GM12878 (cell line): ENCODE results near the gene TM4SF1. TPM values are rescaled to one million over a fixed set of nuclear protein-coding genes. Genes with fewer than 3 reads are reported as not detected.

ENCODE experiments used
- ATAC-seq: fragments of 200-7000 bp; cut with Tn5 transposase; 3 replicates; pipeline ENCODE4 v1.9.1; 2020; ENCODE audit warnings: mild to moderate bottlenecking, moderate library complexity
- BruUV-seq: library from RNA; stranded (reverse); fragments of 400-500 nt; replicated peaks from 2 replicates; lab custom pipeline; 2021; lab: Mats Ljungman, UMichigan
- CTCF ChIA-PET: fragments of 300-600 bp; sonication (Branson Sonifier 250); formaldehyde crosslinking; extraction: SDS; loops from one replicate; lab custom pipeline; 2021; ENCODE audit warnings: inconsistent platforms; lab: Yijun Ruan, JAX
- POLR2A ChIA-PET: fragments of 350-600 bp; formaldehyde crosslinking; extraction: SDS; loops from one replicate; lab custom pipeline; 2021; ENCODE audit warnings: inconsistent platforms; lab: Charles Lee
- RAD21 ChIA-PET: fragments of 300-600 bp; sonication (Branson Sonifier 250); formaldehyde crosslinking; loops from one replicate; lab custom pipeline; 2023; ENCODE audit warnings: antibody characterized with exemption; ENCODE audit not compliant: unreplicated experiment; lab: Charles Lee
- SMC1A ChIA-PET: fragments of 300-600 bp; sonication (Branson Sonifier 250); formaldehyde crosslinking; loops from one replicate; lab custom pipeline; 2023; ENCODE audit not compliant: unreplicated experiment, uncharacterized antibody; lab: Charles Lee
- DNase-seq: peaks from one replicate; pipeline ENCODE4 v3.0.0-alpha.2; 2011; ENCODE audit warnings: low read depth, low spot score
- FAIRE-seq: peaks from 3 replicates; lab custom pipeline; 2011; peaks lifted over from hg19 to GRCh38; lab: Jason Lieb, UNC
- H2AFZ ChIP-seq: 2 replicates; pipeline ENCODE4 v1.6.0; 2011; ENCODE audit warnings: low read depth, low read length, control low read depth; ENCODE audit not compliant: control insufficient read depth
- H3K27ac ChIP-seq: 2 replicates; pipeline ENCODE4 v1.5.1; 2011; ENCODE audit warnings: control low read depth; ENCODE audit not compliant: control insufficient read depth, insufficient read depth
- H3K27me3 ChIP-seq, 2 experiments: replicated peaks in 1 of 2; 2 replicates each; pipeline versions ENCODE4 v1.6.0 to v1.6.1; 2011; ENCODE audit warnings: low read length in 1 of 2; ENCODE audit not compliant: control insufficient read depth in 2 of 2, insufficient read depth in 2 of 2
- H3K36me3 ChIP-seq, 2 experiments: 2 replicates each; pipeline ENCODE4 v1.5.1; 2011; ENCODE audit warnings: low read length in 1 of 2; ENCODE audit not compliant: control insufficient read depth in 2 of 2, insufficient read depth in 2 of 2
- H3K4me1 ChIP-seq: 2 replicates; pipeline ENCODE4 v1.6.1; 2011; ENCODE audit warnings: mild to moderate bottlenecking, low read length, moderate library complexity, mixed read lengths; ENCODE audit not compliant: control insufficient read depth, insufficient read depth
- H3K4me2 ChIP-seq: 2 replicates; pipeline ENCODE4 v1.6.0; 2011; ENCODE audit warnings: control low read depth; ENCODE audit not compliant: control insufficient read depth, insufficient read depth
- H3K4me3 ChIP-seq: fragments of 200-600 bp; sonication (generic); 2 replicates; pipeline ENCODE4 v1.5.1; 2016
- H3K79me2 ChIP-seq: 2 replicates; pipeline ENCODE4 v1.6.0; 2011; ENCODE audit warnings: low read length; ENCODE audit not compliant: control insufficient read depth, insufficient read depth
- H3K9ac ChIP-seq: 2 replicates; pipeline ENCODE4 v1.8.0; 2011; ENCODE audit warnings: low read length, control low read depth, mixed read lengths; ENCODE audit not compliant: control insufficient read depth, insufficient read depth
- H3K9me3 ChIP-seq: replicated peaks from 3 replicates; pipeline ENCODE4 v1.5.1; 2011; ENCODE audit warnings: mild to moderate bottlenecking, low read length; ENCODE audit not compliant: control insufficient read depth, insufficient read depth
- H4K20me1 ChIP-seq: 2 replicates; pipeline ENCODE4 v1.6.0; 2011; ENCODE audit not compliant: control insufficient read depth, insufficient read depth
- CHD1 ChIP-seq: IDR thresholded peaks from 2 replicates; pipeline ENCODE4 v1.6.1; 2012; ENCODE audit warnings: low read depth, low read length, improper control_type of control experiment
- CHD2 ChIP-seq: IDR thresholded peaks from 2 replicates; pipeline ENCODE4 v1.6.1; 2011; ENCODE audit warnings: low read depth, low read length, improper control_type of control experiment, borderline replicate concordance
- CHD4 ChIP-seq: fragments of 200-600 bp; sonication (generic); IDR thresholded peaks from 2 replicates; pipeline ENCODE4 v1.6.1; 2016; ENCODE audit warnings: mild to moderate bottlenecking
- EP300 ChIP-seq, 2 experiments: fragments of 150-350 bp in 1 of 2; IDR thresholded peaks; 2 replicates each; pipeline ENCODE4 v1.6.1; 2011 to 2012; ENCODE audit warnings: low read depth in 2 of 2, low read length in 2 of 2, borderline replicate concordance in 1 of 2, improper control_type of control experiment in 1 of 2, inconsistent platforms in 1 of 2; ENCODE audit not compliant: control insufficient read depth in 1 of 2
- FOS ChIP-seq: IDR thresholded peaks from 3 replicates; pipeline ENCODE4 v1.6.1; 2011; ENCODE audit warnings: borderline replicate concordance; ENCODE audit not compliant: insufficient read length; ENCODE audit errors: extremely low read depth
- IKZF1 ChIP-seq: fragments of 450-650 bp; conservative IDR thresholded peaks from 2 replicates; pipeline ENCODE4 v1.6.1; 2017; ENCODE audit warnings: antibody characterized with exemption, mild to moderate bottlenecking
- IRF3 ChIP-seq: fragments of 450-650 bp; IDR thresholded peaks from 2 replicates; pipeline ENCODE4 v1.6.1; 2014; ENCODE audit warnings: mild to moderate bottlenecking
- JUNB ChIP-seq: IDR thresholded peaks from 2 replicates; pipeline ENCODE4 v1.6.1; 2016; ENCODE audit warnings: antibody characterized with exemption, mild to moderate bottlenecking
- KDM1A ChIP-seq: fragments of 200-600 bp; sonication (generic); IDR thresholded peaks from 2 replicates; pipeline ENCODE4 v1.6.1; 2016; ENCODE audit warnings: borderline replicate concordance
- NFXL1 ChIP-seq: fragments of 450-650 bp; IDR thresholded peaks from 2 replicates; pipeline ENCODE4 v1.6.1; 2017; ENCODE audit warnings: antibody characterized with exemption, mild to moderate bottlenecking, borderline replicate concordance
- POLR2A ChIP-seq: IDR thresholded peaks from 2 replicates; pipeline ENCODE4 v1.6.1; 2011; ENCODE audit warnings: low read depth, mild to moderate bottlenecking, low read length
- RCOR1 ChIP-seq: conservative IDR thresholded peaks from 2 replicates; pipeline ENCODE4 v1.6.1; 2012; ENCODE audit warnings: low read depth, low read length, improper control_type of control experiment
- REST ChIP-seq: IDR thresholded peaks from 2 replicates; pipeline ENCODE4 v1.6.1; 2012; ENCODE audit warnings: mild to moderate bottlenecking, low read depth, low read length
- RFX5 ChIP-seq: IDR thresholded peaks from 2 replicates; pipeline ENCODE4 v1.6.1; 2011; ENCODE audit warnings: low read depth, low read length, improper control_type of control experiment
- TCF12 ChIP-seq: IDR thresholded peaks from 2 replicates; pipeline ENCODE4 v1.6.1; 2011; ENCODE audit warnings: low read depth, mild to moderate bottlenecking, low read length
- YY1 ChIP-seq: IDR thresholded peaks from 2 replicates; pipeline ENCODE4 v1.6.1; 2011; ENCODE audit warnings: low read depth, mild to moderate bottlenecking, low read length
- WGBS: methylation state at CpG from one replicate; pipeline ENCODE4 v1.1.6; 2016; ENCODE audit warnings: low lambda C conversion rate; ENCODE audit not compliant: insufficient replicate concordance, insufficient coverage; ENCODE audit errors: missing lambda C conversion rate; 5-methylcytosine and 5-hydroxymethylcytosine counted together
- in situ Hi-C: fragments of 300-500 bp; cut with MboI; formaldehyde crosslinking; loops from 9 replicates; pipeline ENCODE4 v1.14.3; 2018; ENCODE audit warnings: mixed read lengths
- intact Hi-C: fragments of 100-400 bp; cut with micrococcal nuclease; formaldehyde crosslinking; loops from one replicate; pipeline ENCODE4 v1.14.2; 2022; ENCODE audit not compliant: unreplicated experiment
- polyA plus RNA-seq, 11 experiments: library from polyadenylated mRNA; depleted of rRNA in 4 of 11; unstranded in 6 of 11; stranded (reverse) in 5 of 11; fragments of >200 nt; fragmentation: Nextera tagmentation in 4 of 11; fragmentation: Illumina TruSeq in 1 of 11; extraction: Ambion mirVana in 4 of 11; extraction: Trizol in 1 of 11; gene quantifications; 1 replicate in 1 of 11; 2 replicates in 10 of 11; pipeline versions ENCODE4 v1.2.1 to v1.2.3, GENCODE V29; 2011 to 2016; ENCODE audit warnings: inconsistent platforms in 2 of 11, missing spikeins in 2 of 11, low read depth in 1 of 11
- total RNA-seq, 4 experiments: library from RNA; depleted of rRNA in 3 of 4; stranded (reverse); fragments of >200 nt in 3 of 4; fragmentation: Illumina TruSeq in 1 of 4; extraction: Trizol in 1 of 4; gene quantifications; 2 replicates each; pipeline versions ENCODE4 v1.2.1 to v1.2.3, GENCODE V29; 2013 to 2021
- TF ChIP-seq, protein P1 (sequence below): fragments of 450-650 bp; IDR thresholded peaks from 2 replicates; pipeline ENCODE4 v1.6.1; 2017; ENCODE audit warnings: mild to moderate bottlenecking

The TM4SF1 gene
- total and polyA plus RNA-seq, 10 of the 15 experiments (the other 5 are each of a cell fraction or from before 2014, with no cell fraction given), result 0.05 to 1.2 TPM; not detected in 8

DNA sequence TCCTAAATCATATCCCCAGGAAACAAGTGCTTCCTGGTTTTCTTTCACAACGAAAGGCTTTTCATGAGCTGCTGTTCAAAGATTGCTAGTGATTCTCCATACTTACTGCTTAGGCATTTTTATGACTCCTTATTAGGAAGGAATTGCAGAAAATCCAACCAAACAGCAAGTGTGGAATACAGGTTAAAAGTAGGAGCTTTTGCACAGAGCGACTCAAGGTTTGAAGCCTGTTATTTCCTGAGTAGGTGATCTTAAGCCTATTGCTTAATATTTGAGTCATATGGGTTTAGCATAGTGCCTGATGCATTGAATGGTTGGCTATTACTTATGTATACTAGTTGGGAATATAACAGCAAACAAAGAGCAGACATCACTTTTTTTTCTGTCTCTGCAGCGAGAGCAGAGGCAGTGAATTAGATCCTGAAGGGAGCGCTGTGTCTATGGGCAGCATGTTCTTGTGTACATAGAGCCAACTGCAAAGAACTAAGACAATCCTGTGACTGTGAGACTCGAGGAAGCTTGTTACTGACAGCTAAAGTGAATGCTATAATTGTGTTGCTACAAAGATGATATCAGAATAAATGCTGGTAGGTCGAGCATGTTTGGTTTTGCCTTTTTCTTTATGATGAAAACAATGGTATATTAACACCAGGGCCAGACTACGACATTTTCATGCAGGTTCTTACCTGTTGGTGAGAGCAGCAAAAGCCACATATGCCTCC lies 6.3 kb downstream of the TM4SF1 start:
- 30% methylated on average over 7 of the region's 7 CpGs for WGBS
- no peaks in the 10 kb centered on the region for H4K20me1 ChIP-seq
- no peaks in the 10 kb centered on the region for H3K4me1 ChIP-seq
- RAD21 ChIA-PET, result no interaction called here
- H2AFZ ChIP-seq, result no peak overlapping the region
- no peaks in the 10 kb centered on the region for H3K36me3 ChIP-seq
- FAIRE-seq (no peak), DNase-seq (no peak), ATAC-seq (no peak)
- H3K4me3 ChIP-seq, result no peak overlapping the region
- BruUV-seq, result no TSS peak
- SMC1A ChIA-PET, result no interaction called here
- H3K27me3 ChIP-seq, result no peaks in the 10 kb centered on the region; a peak in 1 of 4 replicates
- no peak overlapping the region for H3K9ac ChIP-seq
- CTCF ChIA-PET, result interaction anchor here (1.0 kb wide), 1 partner anchor 105 kb away, joined by 3 read pairs; no protein-coding TSS in a partner anchor
- no peak overlapping the region for H3K4me2 ChIP-seq
- no peaks in the 10 kb centered on the region for H3K79me2 ChIP-seq
- TF ChIP-seq CHD4, result no peak
- no peak for TF ChIP-seq KDM1A
- TF ChIP-seq YY1, result no peak
- no peak for TF ChIP-seq NFXL1
- no peak for TF ChIP-seq IKZF1
- no peak for TF ChIP-seq EP300 (IDR thresholded peaks at IDR 0.05; ENCODE audit: borderline replicate concordance in 1 of 2, control insufficient read depth in 1 of 2, low read depth in 2 of 2, low read length in 2 of 2)
- TF ChIP-seq POLR2A, result no peak
- no peak for TF ChIP-seq RCOR1
- TF ChIP-seq, protein P1, sequence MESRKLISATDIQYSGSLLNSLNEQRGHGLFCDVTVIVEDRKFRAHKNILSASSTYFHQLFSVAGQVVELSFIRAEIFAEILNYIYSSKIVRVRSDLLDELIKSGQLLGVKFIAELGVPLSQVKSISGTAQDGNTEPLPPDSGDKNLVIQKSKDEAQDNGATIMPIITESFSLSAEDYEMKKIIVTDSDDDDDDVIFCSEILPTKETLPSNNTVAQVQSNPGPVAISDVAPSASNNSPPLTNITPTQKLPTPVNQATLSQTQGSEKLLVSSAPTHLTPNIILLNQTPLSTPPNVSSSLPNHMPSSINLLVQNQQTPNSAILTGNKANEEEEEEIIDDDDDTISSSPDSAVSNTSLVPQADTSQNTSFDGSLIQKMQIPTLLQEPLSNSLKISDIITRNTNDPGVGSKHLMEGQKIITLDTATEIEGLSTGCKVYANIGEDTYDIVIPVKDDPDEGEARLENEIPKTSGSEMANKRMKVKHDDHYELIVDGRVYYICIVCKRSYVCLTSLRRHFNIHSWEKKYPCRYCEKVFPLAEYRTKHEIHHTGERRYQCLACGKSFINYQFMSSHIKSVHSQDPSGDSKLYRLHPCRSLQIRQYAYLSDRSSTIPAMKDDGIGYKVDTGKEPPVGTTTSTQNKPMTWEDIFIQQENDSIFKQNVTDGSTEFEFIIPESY, result no peak
- TF ChIP-seq CHD1, result no peak
- TF ChIP-seq FOS, result no peak
- no peak for TF ChIP-seq CHD2
- no peak for TF ChIP-seq TCF12
- TF ChIP-seq JUNB, result no peak
- TF ChIP-seq IRF3, result no peak
- TF ChIP-seq REST, result no peak
- TF ChIP-seq RFX5, result no peak
- TF ChIP-seq, all 136 proteins: peak for 0
- no peak overlapping the region for H3K27ac ChIP-seq
- in situ Hi-C loops, result no loop called here
- intact Hi-C loops, result no loop called here
- POLR2A ChIA-PET, result no interaction called here
- H3K9me3 ChIP-seq, result no peaks in the 10 kb centered on the region
